Naive thymus-derived CD8-positive, alpha-beta T cell (primary cell): Measurements from ENCODE around the gene KCTD6. TPM values are rescaled to one million over a fixed set of nuclear protein-coding genes. Genes with fewer than 3 reads are reported as not detected.
A peak's percentile ranks its signal among the peaks of the same experiment; 100 is the strongest.

Source experiments
- ATAC-seq, 2 donors: fragments of 150-1000 bp; cut with Tn5 transposase in 1 of 2; sonication (Bioruptor Pico), chemical (Tn5 transposase) in 1 of 2; 1 replicate in 1 of 2; 2 replicates in 1 of 2; pipeline ENCODE4 v1.10.0; 2021; ENCODE audit warnings: mild to moderate bottlenecking in 2 of 2, moderate library complexity in 2 of 2
- POLR2A ChIA-PET: fragments of 350-600 bp; sonication (Branson Sonifier 250); formaldehyde crosslinking; loops from one replicate; lab custom pipeline; 2021; ENCODE audit warnings: antibody characterized with exemption; lab: Charles Lee
- DNase-seq, 10 donors: peaks; one replicate each; pipeline versions ENCODE4 v3.0.0 to v3.0.0-alpha.2; 2020 to 2022
- H3K27ac Mint-ChIP-seq, 10 donors: one replicate each; pipeline ENCODE4 v1.8.0; 2020 to 2022; ENCODE audit warnings: mild to moderate bottlenecking in 10 of 10, mixed read lengths in 10 of 10, moderate library complexity in 4 of 10, inconsistent platforms in 1 of 10
- H3K27me3 Mint-ChIP-seq, 5 donors: one replicate each; pipeline ENCODE4 v1.8.0; 2021 to 2022; ENCODE audit warnings: mixed read lengths in 5 of 5
- H3K36me3 Mint-ChIP-seq, 3 donors: one replicate each; pipeline ENCODE4 v1.8.0; 2020 to 2022; ENCODE audit warnings: mixed read lengths in 3 of 3, mild to moderate bottlenecking in 2 of 3, inconsistent platforms in 1 of 3
- H3K4me1 Mint-ChIP-seq, 4 donors: one replicate each; pipeline ENCODE4 v1.8.0; 2021 to 2022; ENCODE audit warnings: mixed read lengths in 4 of 4
- H3K4me3 Mint-ChIP-seq, 10 donors: one replicate each; pipeline ENCODE4 v1.8.0; 2020 to 2022; ENCODE audit warnings: mild to moderate bottlenecking in 10 of 10, mixed read lengths in 10 of 10, moderate library complexity in 6 of 10, inconsistent platforms in 1 of 10
- H3K9me3 Mint-ChIP-seq, 9 donors: one replicate each; pipeline ENCODE4 v1.8.0; 2020 to 2022; ENCODE audit warnings: mixed read lengths in 9 of 9, mild to moderate bottlenecking in 3 of 9, inconsistent platforms in 1 of 9, moderate library complexity in 1 of 9
- polyA plus RNA-seq, 3 donors: library from polyadenylated mRNA; unstranded; fragments of 300-500 nt; fragmentation: Illumina TruSeq; gene quantifications; one replicate each; pipeline ENCODE4 v1.2.3, GENCODE V29; 2021
- total RNA-seq, 8 experiments: library from RNA in 2 of 8; stranded (reverse) in 2 of 8; gene quantifications; one replicate each; pipeline ENCODE4 v1.2.3 and lab custom pipeline; 2021 to 2026

The KCTD6 gene
- total and polyA plus RNA-seq, 5 experiments from 2014 or later = 5.5 to 10.3 (median 8.8) TPM

GRCh38 chr3:58471025-58471887, 20.6 kb upstream of the KCTD6 start:
- Mint-ChIP-seq H3K27ac (peak overlapping the region in 8 of 10 donors; percentile 20 to 92 (median 66)), H3K4me3 (peak overlapping the region in 5 of 10 donors; percentile 20 to 46 (median 31))

GRCh38 chr3:58473275-58473674, 18.6 kb upstream of the KCTD6 start:
- H3K27ac Mint-ChIP-seq = peak overlapping the region in 2 of 10 donors; percentile 15 to 57

More at GRCh38 chr3:58471025-58471887, 20.6 kb upstream of the KCTD6 start:
- Mint-ChIP-seq H3K4me1 (peaks cover 6 to 51% (median 18%) of the 10 kb centered on the region in 4 donors), H3K36me3 (no peaks in the 10 kb centered on the region), H3K9me3 (no peaks in the 10 kb centered on the region), H3K27me3 (no peaks in the 10 kb centered on the region)
- POLR2A ChIA-PET = interaction anchor here (0.6 to 1.2 kb wide), 3 partner anchors 20 to 117 kb away, joined by 3 to 6 read pairs (median 3); partner anchors contain the start of gene KCTD6
- DNase-seq = peak in 2 of 10 donors; percentile 11 to 23
- ATAC-seq = peak; percentile 64 to 80

GRCh38 chr3:58474348-58474911, 17.5 kb upstream of the KCTD6 start:
- no peaks in the 10 kb centered on the region for H3K36me3 Mint-ChIP-seq
- ATAC-seq = no peak
- POLR2A ChIA-PET = no interaction called here
- no peaks in the 10 kb centered on the region for H3K27me3 Mint-ChIP-seq
- no peak overlapping the region for H3K4me3 Mint-ChIP-seq
- peaks cover 6 to 58% (median 18%) of the 10 kb centered on the region in 4 donors for H3K4me1 Mint-ChIP-seq
- H3K27ac Mint-ChIP-seq = peak overlapping the region in 2 of 10 donors; percentile 5 to 8
- H3K9me3 Mint-ChIP-seq = peaks cover 0 to 2% (median 0%) of the 10 kb centered on the region in 9 donors
- no peak for DNase-seq

More at GRCh38 chr3:58473275-58473674, 18.6 kb upstream of the KCTD6 start:
- DNase-seq (no peak), ATAC-seq (no peak)
- H3K4me3 Mint-ChIP-seq = no peak overlapping the region
- H3K9me3 Mint-ChIP-seq = no peaks in the 10 kb centered on the region
- H3K27me3 Mint-ChIP-seq = no peaks in the 10 kb centered on the region
- no peaks in the 10 kb centered on the region for H3K36me3 Mint-ChIP-seq
- POLR2A ChIA-PET = no interaction called here
- peaks cover 6 to 53% (median 18%) of the 10 kb centered on the region in 4 donors for H3K4me1 Mint-ChIP-seq

- H3K4me1 Mint-ChIP-seq = peaks cover 6 to 56% (median 18%) of the 10 kb centered on the region in 4 donors
- POLR2A ChIA-PET = no interaction called here
- ATAC-seq = no peak
- H3K36me3 Mint-ChIP-seq = no peaks in the 10 kb centered on the region
- H3K9me3 Mint-ChIP-seq = peaks cover 0 to 2% (median 0%) of the 10 kb centered on the region in 9 donors
- no peak for DNase-seq
- peak overlapping the region in 1 of 10 donors; percentile 5 for H3K27ac Mint-ChIP-seq
- H3K27me3 Mint-ChIP-seq = peaks cover 0 to 2% (median 0%) of the 10 kb centered on the region in 5 donors
- peak overlapping the region in 1 of 10 donors; percentile 37 for H3K4me3 Mint-ChIP-seq
Observed at GRCh38 chr3:58474967-58475578, 16.8 kb upstream of the KCTD6 start.

- Mint-ChIP-seq H3K9me3 (peaks cover 0 to 3% (median 0%) of the 10 kb centered on the region in 9 donors), H3K27me3 (peaks cover 0 to 2% (median 0%) of the 10 kb centered on the region in 5 donors), H3K4me3 (no peak overlapping the region), H3K27ac (no peak overlapping the region), H3K4me1 (peaks cover 6 to 36% (median 9%) of the 10 kb centered on the region in 4 donors), H3K36me3 (no peaks in the 10 kb centered on the region)
- ATAC-seq = no peak
- POLR2A ChIA-PET = no interaction called here
- no peak for DNase-seq
Observed at GRCh38 chr3:58478781-58479180, 13.1 kb upstream of the KCTD6 start.

GRCh38 chr3:58480309-58480708, 11.6 kb upstream of the KCTD6 start:
- DNase-seq = no peak
- H3K27ac Mint-ChIP-seq = no peak overlapping the region
- H3K27me3 Mint-ChIP-seq = peaks cover 0 to 2% (median 0%) of the 10 kb centered on the region in 5 donors
- no peak for ATAC-seq
- no peak overlapping the region for H3K4me3 Mint-ChIP-seq
- peaks cover 0 to 24% (median 0%) of the 10 kb centered on the region in 4 donors for H3K4me1 Mint-ChIP-seq
- POLR2A ChIA-PET = no interaction called here
- H3K36me3 Mint-ChIP-seq = no peaks in the 10 kb centered on the region
- peaks cover 0 to 3% (median 0%) of the 10 kb centered on the region in 9 donors for H3K9me3 Mint-ChIP-seq

- peaks cover 0 to 2% (median 0%) of the 10 kb centered on the region in 5 donors for H3K27me3 Mint-ChIP-seq
- H3K4me3 Mint-ChIP-seq = no peak overlapping the region
- peaks cover 0 to 3% (median 0%) of the 10 kb centered on the region in 9 donors for H3K9me3 Mint-ChIP-seq
- ATAC-seq = no peak
- H3K36me3 Mint-ChIP-seq = no peaks in the 10 kb centered on the region
- H3K27ac Mint-ChIP-seq = no peak overlapping the region
- peaks cover 0 to 30% (median under 1%) of the 10 kb centered on the region in 4 donors for H3K4me1 Mint-ChIP-seq
- POLR2A ChIA-PET = interaction anchor here (0.7 to 1.0 kb wide), 2 partner anchors 8 to 162 kb away, joined by 3 read pairs; no protein-coding TSS in a partner anchor
- DNase-seq = no peak
Observed at GRCh38 chr3:58482917-58483636, 8.8 kb upstream of the KCTD6 start.

- Mint-ChIP-seq H3K4me3 (no peak overlapping the region), H3K27ac (peak overlapping the region in 1 of 10 donors; percentile 46), H3K9me3 (peaks cover 0 to 3% (median 0%) of the 10 kb centered on the region in 9 donors), H3K27me3 (peaks cover 0 to 2% (median 0%) of the 10 kb centered on the region in 5 donors), H3K36me3 (no peaks in the 10 kb centered on the region), H3K4me1 (peaks cover 0 to 25% (median 3%) of the 10 kb centered on the region in 4 donors)
- ATAC-seq = no peak
- DNase-seq = no peak
- POLR2A ChIA-PET = interaction anchor here (0.7 kb wide), 1 partner anchor 163 kb away, joined by 3 read pairs; no protein-coding TSS in a partner anchor
Observed at GRCh38 chr3:58484045-58484721, 7.7 kb upstream of the KCTD6 start.

- peaks cover 0 to 25% (median 3%) of the 10 kb centered on the region in 4 donors for H3K4me1 Mint-ChIP-seq
- no peak for DNase-seq
- H3K27ac Mint-ChIP-seq = peak overlapping the region in 1 of 10 donors; percentile 46
- peaks cover 0 to 3% (median 0%) of the 10 kb centered on the region in 9 donors for H3K9me3 Mint-ChIP-seq
- H3K36me3 Mint-ChIP-seq = no peaks in the 10 kb centered on the region
- POLR2A ChIA-PET = no interaction called here
- H3K27me3 Mint-ChIP-seq = peaks cover 0 to under 1% (median 0%) of the 10 kb centered on the region in 5 donors
- H3K4me3 Mint-ChIP-seq = no peak overlapping the region
- ATAC-seq = no peak
Observed at GRCh38 chr3:58484722-58485069, 7.2 kb upstream of the KCTD6 start.

- Mint-ChIP-seq H3K9me3 (no peaks in the 10 kb centered on the region), H3K4me3 (no peak overlapping the region), H3K27ac (peak overlapping the region in 2 of 10 donors; percentile 4 to 38), H3K4me1 (peaks cover 3 to 34% (median 9%) of the 10 kb centered on the region in 4 donors), H3K36me3 (no peaks in the 10 kb centered on the region), H3K27me3 (no peaks in the 10 kb centered on the region)
- ATAC-seq = no peak
- DNase-seq = no peak
- POLR2A ChIA-PET = no interaction called here
Observed at GRCh38 chr3:58485801-58486435, 6.0 kb upstream of the KCTD6 start.
